Chondrocyte (in vitro differentiated cells): Measurements from ENCODE around the gene TMEM256. TPM values are rescaled to one million over a fixed set of nuclear protein-coding genes. Genes with fewer than 3 reads are reported as not detected.

Source experiments
- DNase-seq: peaks from one replicate; pipeline ENCODE4 v3.0.0; 2021; ENCODE audit warnings: mixed read lengths, low spot score
- H3K27ac Mint-ChIP-seq: one replicate; pipeline ENCODE4 v1.8.0; 2021; ENCODE audit warnings: mild to moderate bottlenecking, moderate library complexity, mixed read lengths; ENCODE audit not compliant: unreplicated experiment
- H3K27me3 Mint-ChIP-seq: 2 replicates; pipeline ENCODE4 v1.8.0; 2021; ENCODE audit warnings: low read depth, mixed read lengths
- H3K36me3 Mint-ChIP-seq: 2 replicates; pipeline ENCODE4 v1.8.0; 2021; ENCODE audit warnings: low read depth, mixed read lengths
- H3K4me1 Mint-ChIP-seq: 2 replicates; pipeline ENCODE4 v1.8.0; 2021; ENCODE audit warnings: low read depth, mild to moderate bottlenecking, mixed read lengths
- H3K4me3 Mint-ChIP-seq: one replicate; pipeline ENCODE4 v1.8.0; 2021; ENCODE audit warnings: mild to moderate bottlenecking, moderate library complexity, mixed read lengths; ENCODE audit not compliant: unreplicated experiment
- H3K9me3 Mint-ChIP-seq: 2 replicates; pipeline ENCODE4 v1.8.0; 2021; ENCODE audit warnings: low read depth, mixed read lengths
- CTCF ChIP-seq: fragments of 200-600 bp; sonication (generic); IDR thresholded peaks from 2 replicates; pipeline ENCODE4 v1.5.0; 2021; ENCODE audit warnings: antibody characterized with exemption, mild to moderate bottlenecking, moderate library complexity
- total RNA-seq: library from RNA; stranded (reverse); gene quantifications from 3 replicates; pipeline ENCODE4 v1.2.1, GENCODE V29; 2021

TMEM256 gene
- total RNA-seq, 1 donor from 2014 or later = 34.3 TPM

GRCh38 chr17:7411427-7411750, 7.5 kb upstream of the TMEM256 start:
- H3K36me3 Mint-ChIP-seq = peaks cover 32% of the 10 kb centered on the region
- peaks cover 7% of the 10 kb centered on the region for H3K4me1 Mint-ChIP-seq
- no peaks in the 10 kb centered on the region for H3K27me3 Mint-ChIP-seq
- no peak overlapping the region for H3K27ac Mint-ChIP-seq
- no peak for DNase-seq
- no peak for TF ChIP-seq CTCF
- no peak overlapping the region for H3K4me3 Mint-ChIP-seq
- no peaks in the 10 kb centered on the region for H3K9me3 Mint-ChIP-seq

GRCh38 chr17:7410634-7411426, 6.9 kb upstream of the TMEM256 start:
- DNase-seq = no peak
- Mint-ChIP-seq H3K4me3 (no peak overlapping the region), H3K36me3 (peaks cover 28% of the 10 kb centered on the region), H3K27ac (peak overlapping the region; percentile 6), H3K9me3 (no peaks in the 10 kb centered on the region), H3K4me1 (peaks cover 13% of the 10 kb centered on the region), H3K27me3 (no peaks in the 10 kb centered on the region)
- no peak for TF ChIP-seq CTCF

GRCh38 chr17:7409716-7410115, 5.8 kb upstream of the TMEM256 start:
- H3K27me3 Mint-ChIP-seq = no peaks in the 10 kb centered on the region
- no peaks in the 10 kb centered on the region for H3K9me3 Mint-ChIP-seq
- DNase-seq = no peak
- H3K27ac Mint-ChIP-seq = no peak overlapping the region
- H3K36me3 Mint-ChIP-seq = peaks cover 23% of the 10 kb centered on the region
- no peak for TF ChIP-seq CTCF
- H3K4me3 Mint-ChIP-seq = no peak overlapping the region
- H3K4me1 Mint-ChIP-seq = peaks cover 17% of the 10 kb centered on the region

GRCh38 chr17:7408863-7409262, 5.0 kb upstream of the TMEM256 start:
- Mint-ChIP-seq H3K4me3 (no peak overlapping the region), H3K9me3 (no peaks in the 10 kb centered on the region), H3K4me1 (peaks cover 17% of the 10 kb centered on the region), H3K36me3 (peaks cover 23% of the 10 kb centered on the region), H3K27me3 (no peaks in the 10 kb centered on the region), H3K27ac (no peak overlapping the region)
- no peak for DNase-seq
- TF ChIP-seq CTCF = no peak

GRCh38 chr17:7408252-7408727, 4.4 kb upstream of the TMEM256 start:
- Mint-ChIP-seq H3K4me1 (peaks cover 17% of the 10 kb centered on the region), H3K9me3 (no peaks in the 10 kb centered on the region), H3K36me3 (peaks cover 23% of the 10 kb centered on the region), H3K27me3 (no peaks in the 10 kb centered on the region), H3K4me3 (no peak overlapping the region), H3K27ac (no peak overlapping the region)
- TF ChIP-seq CTCF = no peak
- no peak for DNase-seq
